Subcutaneous adipose tissue (tissue), 4 donors: ENCODE results near the gene GRAP2. TPM values are rescaled to one million over a fixed set of nuclear protein-coding genes. Genes with fewer than 3 reads are reported as not detected.

Experiments used
- CTCF ChIP-seq: fragments of 450-650 bp; IDR thresholded peaks from one replicate; pipeline ENCODE4 v1.5.1; 2016; ENCODE audit warnings: low read depth, mild to moderate bottlenecking, control low read depth, antibody characterized with exemption, moderate library complexity
- total RNA-seq, 4 donors: library from RNA; depleted of rRNA; stranded (reverse); fragments of >200 nt; gene quantifications; one replicate each; pipeline ENCODE4 v1.1.0, GENCODE V29; 2016

GRAP2 gene
- total RNA-seq, 4 donors from 2014 or later, result 0.75 to 4.8 (median 1.4) TPM

- no peak for TF ChIP-seq CTCF
These were observed 29.7 kb upstream of the GRAP2 start for GRCh38 chr22:39871008-39871798.

GRCh38 chr22:39872548-39872947 lies 28.3 kb upstream of the GRAP2 start:
- TF ChIP-seq CTCF, result no peak

GRCh38 chr22:39873965-39874364 lies 26.9 kb upstream of the GRAP2 start:
- no peak for TF ChIP-seq CTCF

GRCh38 chr22:39877079-39877845 lies 23.6 kb upstream of the GRAP2 start:
- no peak for TF ChIP-seq CTCF

- TF ChIP-seq CTCF, result no peak
These were observed 20.2 kb upstream of the GRAP2 start for GRCh38 chr22:39880722-39881121.

- no peak for TF ChIP-seq CTCF
These were observed 17.8 kb upstream of the GRAP2 start for GRCh38 chr22:39883057-39883456.

GRCh38 chr22:39893526-39893925 lies 7.4 kb upstream of the GRAP2 start, which contains the start of gene ENTHD1:
TSS of gene ENTHD1 (minus strand) at chr22:39893760. CDS start at chr22:39887748, 6,012 bp downstream.
- TF ChIP-seq CTCF, result no peak
